ENCODE results near the gene GRAMD2A. TPM values are rescaled to one million over a fixed set of nuclear protein-coding genes. Genes with fewer than 3 reads are reported as not detected.

The GRAMD2A gene
- total RNA-seq, 1 experiment from 2014 or later, result 1.3 TPM

DNA sequence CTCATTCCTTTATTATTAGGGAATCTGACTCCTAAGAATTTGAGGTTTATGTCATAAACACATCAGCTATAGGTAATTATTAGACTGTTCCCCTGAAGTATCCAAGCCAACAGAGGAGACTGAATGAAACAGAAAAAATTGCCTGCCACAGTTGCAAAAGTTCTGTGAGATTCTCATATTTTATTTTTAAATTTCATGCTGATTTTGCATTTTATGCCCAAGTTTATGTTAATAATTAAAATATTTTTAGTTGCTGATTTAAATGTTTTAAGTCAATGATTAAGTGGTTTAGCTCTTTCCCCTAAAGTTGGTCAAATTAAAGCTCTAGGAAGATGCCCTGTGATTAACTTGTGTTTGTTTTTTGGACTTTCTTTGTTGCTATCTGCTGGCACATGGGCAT lies 69.2 kb downstream of the GRAMD2A start:
- Mint-ChIP-seq H3K27me3 (ENCODE audit: low read depth) (no peaks in the 10 kb centered on the region), H3K36me3 (ENCODE audit: insufficient read depth in 1 of 3, low read depth in 3 of 3) (no peaks in the 10 kb centered on the region), H3K4me1 (no peaks in the 10 kb centered on the region), H3K9me3 (no peaks in the 10 kb centered on the region), H3K4me3 (no peak overlapping the region), H3K27ac (no peak overlapping the region)
- Histone ChIP-seq H2BK12ac (ENCODE audit: insufficient read length, low read depth, low read length) (no peak overlapping the region), H3K9ac (ENCODE audit: extremely low read depth, insufficient read length, low read length) (no peak overlapping the region), H3K4me2 (ENCODE audit: insufficient read depth, insufficient read length, low read length) (no peak overlapping the region), H3K23me2 (ENCODE audit: insufficient read length, low read depth, low read length, poor library complexity, severe bottlenecking) (no peaks in the 10 kb centered on the region), H3K27ac (ENCODE audit: insufficient read length, low read depth, low read length) (no peak overlapping the region), H3K4ac (ENCODE audit: low read depth, low read length) (no peak overlapping the region), H2AK5ac (ENCODE audit: insufficient read length, low read length) (no peak overlapping the region), H2BK120ac (ENCODE audit: low read depth, low read length, poor library complexity, severe bottlenecking) (no peak overlapping the region), H3K79me1 (ENCODE audit: insufficient read depth, low read depth, low read length, poor library complexity, severe bottlenecking) (no peaks in the 10 kb centered on the region), H3K9me3 (ENCODE audit: control insufficient read depth, low read depth, low read length) (no peaks in the 10 kb centered on the region), H3K4me1 (ENCODE audit: insufficient read depth, low read length) (no peaks in the 10 kb centered on the region), H4K5ac (ENCODE audit: insufficient read length, low read depth, low read length) (no peak overlapping the region), H4K8ac (replicated peaks; ENCODE audit: insufficient read length, low read depth, low read length) (no peak overlapping the region), H2BK15ac (ENCODE audit: low read depth, low read length) (no peak overlapping the region), H3K27me3 (ENCODE audit: insufficient read depth, low read length) (no peaks in the 10 kb centered on the region), H3T11ph (ENCODE audit: low read length) (no peak overlapping the region), H3K18ac (ENCODE audit: insufficient read length, low read depth, low read length) (no peak overlapping the region), H3K23ac (ENCODE audit: insufficient read length, low read depth, low read length) (no peak overlapping the region), H3K79me2 (ENCODE audit: insufficient read depth, low read length) (no peaks in the 10 kb centered on the region), H4K91ac (ENCODE audit: insufficient read length, low read depth, low read length) (no peak overlapping the region), H3K56ac (ENCODE audit: insufficient read length, low read depth, low read length) (no peak overlapping the region), H2BK5ac (ENCODE audit: insufficient read length, low read length) (no peak overlapping the region), H2BK20ac (ENCODE audit: low read depth, low read length, poor library complexity, severe bottlenecking) (no peak overlapping the region), H4K20me1 (ENCODE audit: control insufficient read depth, insufficient read depth, insufficient read length) (no peaks in the 10 kb centered on the region), H2AFZ (ENCODE audit: low read length) (no peak overlapping the region), H3K14ac (ENCODE audit: insufficient read depth, low read length) (no peak overlapping the region)
- TF ChIP-seq, protein P1, sequence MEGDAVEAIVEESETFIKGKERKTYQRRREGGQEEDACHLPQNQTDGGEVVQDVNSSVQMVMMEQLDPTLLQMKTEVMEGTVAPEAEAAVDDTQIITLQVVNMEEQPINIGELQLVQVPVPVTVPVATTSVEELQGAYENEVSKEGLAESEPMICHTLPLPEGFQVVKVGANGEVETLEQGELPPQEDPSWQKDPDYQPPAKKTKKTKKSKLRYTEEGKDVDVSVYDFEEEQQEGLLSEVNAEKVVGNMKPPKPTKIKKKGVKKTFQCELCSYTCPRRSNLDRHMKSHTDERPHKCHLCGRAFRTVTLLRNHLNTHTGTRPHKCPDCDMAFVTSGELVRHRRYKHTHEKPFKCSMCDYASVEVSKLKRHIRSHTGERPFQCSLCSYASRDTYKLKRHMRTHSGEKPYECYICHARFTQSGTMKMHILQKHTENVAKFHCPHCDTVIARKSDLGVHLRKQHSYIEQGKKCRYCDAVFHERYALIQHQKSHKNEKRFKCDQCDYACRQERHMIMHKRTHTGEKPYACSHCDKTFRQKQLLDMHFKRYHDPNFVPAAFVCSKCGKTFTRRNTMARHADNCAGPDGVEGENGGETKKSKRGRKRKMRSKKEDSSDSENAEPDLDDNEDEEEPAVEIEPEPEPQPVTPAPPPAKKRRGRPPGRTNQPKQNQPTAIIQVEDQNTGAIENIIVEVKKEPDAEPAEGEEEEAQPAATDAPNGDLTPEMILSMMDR (conservative IDR thresholded peaks at IDR 0.05), result no peak
- no peak for DNase-seq
